HG03432 (cell line): ENCODE measurements around the gene PALLD.
"Not testable (repeated sequence)": the region's sequence is repeated elsewhere in the genome, so short reads cannot be mapped to it uniquely, and the experiment has no call there.

ENCODE experiments used
- ATAC-seq: cut with Tn5 transposase; IDR thresholded peaks from one replicate; pipeline ENCODE4 v1.9.1; 2021; ENCODE audit warnings: mild to moderate bottlenecking, moderate library complexity; ENCODE audit not compliant: unreplicated experiment

Gene PALLD

DNA sequence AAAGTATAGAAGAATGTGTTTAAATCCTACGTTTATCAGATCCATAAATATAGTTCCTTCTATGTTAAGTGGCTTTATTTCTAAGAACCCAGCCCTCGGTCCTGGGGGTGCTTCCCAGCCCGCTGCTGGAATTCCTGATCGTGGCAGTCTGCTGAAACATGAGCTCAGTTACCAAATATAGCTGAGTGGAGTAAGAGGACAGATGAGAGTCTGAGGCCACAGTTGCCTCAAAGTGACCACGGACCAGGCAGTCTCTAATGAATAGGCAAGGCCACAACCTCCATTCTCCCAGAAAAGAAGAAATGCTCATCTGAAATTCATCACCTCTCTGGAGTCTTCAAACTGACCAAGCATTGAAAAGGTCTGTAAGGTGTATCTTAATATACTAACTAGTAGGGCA is at the start of gene PALLD:
Gene PALLD (plus strand): TSS at position 219 of the 400 bp plus-strand sequence.
- ATAC-seq, result no peak

DNA sequence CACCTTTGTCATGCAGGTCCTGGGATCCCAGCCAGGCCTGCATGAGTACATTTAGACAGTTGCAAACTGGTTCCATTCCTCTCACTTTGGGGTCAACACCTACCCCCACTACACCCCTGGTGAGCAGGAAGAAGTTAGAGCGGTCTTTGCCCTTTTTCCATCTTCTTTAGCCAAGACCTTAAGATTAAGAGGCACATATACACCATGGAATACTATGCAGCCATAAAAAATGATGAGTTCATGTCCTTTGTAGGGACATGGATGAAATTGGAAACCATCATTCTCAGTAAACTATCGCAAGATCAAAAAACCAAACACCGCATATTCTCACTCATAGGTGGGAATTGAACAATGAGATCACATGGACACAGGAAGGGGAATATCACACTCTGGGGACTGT is 47.8 kb upstream of the PALLD start:
- not testable (repeated sequence) for ATAC-seq

DNA sequence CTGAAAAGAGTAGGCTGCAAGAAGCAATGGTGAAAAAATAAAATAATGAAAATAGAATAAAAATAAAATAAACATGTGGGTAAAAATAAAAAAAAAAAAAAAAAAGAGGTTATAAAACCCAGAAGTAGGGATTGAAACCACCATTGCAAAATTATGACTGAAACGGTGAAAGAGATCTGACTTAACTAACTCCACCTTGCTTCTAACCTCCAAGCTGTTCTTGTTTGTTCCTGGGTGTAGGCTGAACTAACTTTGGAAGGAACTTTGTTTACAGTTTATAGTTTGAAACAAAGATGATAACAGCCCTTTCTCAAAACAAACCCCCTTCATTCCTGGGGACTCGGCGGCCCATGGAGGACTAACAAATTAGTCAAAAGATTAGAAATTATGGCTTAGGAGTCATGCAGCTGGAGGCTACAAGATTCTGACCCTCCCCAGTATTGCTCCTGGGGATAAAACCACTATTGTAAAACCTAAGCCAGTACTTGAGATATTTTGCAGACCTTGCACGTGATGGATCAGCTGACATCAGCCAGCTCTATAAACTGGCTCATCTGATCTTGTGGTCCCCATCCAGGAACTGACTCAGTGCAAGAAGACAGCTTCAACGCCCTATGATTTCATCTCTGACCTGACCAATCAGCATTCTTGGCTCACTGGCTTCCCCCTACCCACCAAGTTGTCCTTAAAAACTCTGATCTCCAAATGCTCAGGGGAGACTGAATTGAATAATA is 47.0 kb upstream of the PALLD start:
- ATAC-seq, result no peak

DNA sequence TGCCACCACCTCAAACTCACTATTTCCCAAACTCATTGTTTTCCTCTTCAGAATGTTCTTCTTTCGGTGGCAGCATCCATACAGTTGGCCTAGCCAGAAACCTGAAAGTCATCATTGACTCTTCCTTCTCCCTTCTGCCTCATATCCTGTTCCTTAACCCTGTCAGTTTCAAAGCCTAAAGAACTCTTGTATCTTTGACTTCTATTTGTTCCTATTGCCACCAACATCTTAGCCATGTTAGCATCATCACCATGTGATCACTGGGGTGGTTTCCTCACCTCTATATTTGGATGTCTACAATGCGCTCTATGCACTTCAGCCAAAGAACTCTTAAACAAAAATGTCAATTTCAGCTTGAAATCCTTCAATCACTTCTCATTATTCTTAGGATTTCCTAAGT is 45.5 kb upstream of the PALLD start:
- peak; percentile 35 for ATAC-seq

DNA sequence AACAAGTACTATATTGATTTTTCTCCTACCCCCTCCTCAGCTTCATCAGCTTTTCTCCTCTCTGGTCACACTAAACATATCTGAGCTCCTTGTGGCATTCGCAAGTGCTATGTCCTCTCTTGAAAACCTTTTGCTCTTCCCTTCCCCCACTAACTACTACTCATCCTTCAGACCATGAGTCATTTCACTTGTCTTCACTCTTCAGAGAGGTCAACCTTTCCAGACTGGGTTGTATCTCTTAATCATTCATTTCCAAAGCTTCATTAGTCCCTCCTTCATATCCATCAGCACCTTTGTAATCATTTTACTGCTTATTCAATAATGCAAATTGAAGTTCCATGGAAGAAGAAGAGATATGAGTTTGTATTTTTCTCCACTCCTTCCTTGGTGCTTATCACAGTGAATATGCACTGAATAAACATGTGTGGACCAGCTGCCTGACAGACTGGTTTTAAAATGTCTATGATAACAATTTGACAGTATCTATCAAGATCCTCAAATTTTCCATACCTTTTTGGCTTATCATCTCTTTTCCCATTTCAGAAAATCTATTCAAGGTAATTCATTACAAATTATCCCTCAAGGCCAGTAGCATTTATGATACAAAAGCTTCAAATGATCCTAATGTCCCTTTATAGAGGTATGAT is 45.0 kb upstream of the PALLD start:
- ATAC-seq, result peak; percentile 96

DNA sequence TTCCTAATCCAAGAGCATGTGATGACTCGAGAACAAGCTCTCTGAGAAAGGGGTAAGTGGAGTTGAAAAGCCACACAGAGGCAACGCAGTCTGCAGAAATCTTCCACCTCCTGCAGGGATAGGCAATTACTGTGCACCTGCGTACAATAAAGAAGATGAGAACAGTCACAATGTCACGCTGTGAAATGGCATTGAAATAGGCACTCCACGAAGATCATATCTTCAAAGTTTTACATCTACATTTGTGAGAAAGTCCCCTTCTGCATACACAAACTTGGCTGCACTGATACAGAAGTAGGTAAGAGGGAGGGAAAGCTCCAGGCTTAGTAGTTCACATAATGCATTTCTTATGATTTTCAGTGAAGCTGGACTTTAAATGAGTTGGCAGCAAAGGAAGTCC is 43.7 kb upstream of the PALLD start:
- ATAC-seq, result no peak

DNA sequence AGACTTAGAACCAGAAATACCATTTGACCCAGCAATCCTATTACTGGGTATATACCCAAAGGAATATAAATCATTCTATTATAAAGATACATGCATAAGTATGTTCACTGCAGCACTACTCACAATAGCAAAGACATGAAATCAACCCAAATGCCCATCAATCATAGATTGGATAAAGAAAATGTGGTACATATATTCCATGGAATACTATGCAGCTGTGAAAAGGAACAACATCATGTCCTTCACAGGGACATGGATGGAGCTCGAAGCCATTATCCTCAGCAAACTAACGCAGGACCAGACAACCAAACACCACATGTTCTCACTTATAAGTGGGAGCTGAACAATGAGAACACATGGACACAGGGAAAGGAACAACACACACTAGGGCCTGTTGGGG is 38.6 kb upstream of the PALLD start:
- ATAC-seq, result not testable (repeated sequence)

DNA sequence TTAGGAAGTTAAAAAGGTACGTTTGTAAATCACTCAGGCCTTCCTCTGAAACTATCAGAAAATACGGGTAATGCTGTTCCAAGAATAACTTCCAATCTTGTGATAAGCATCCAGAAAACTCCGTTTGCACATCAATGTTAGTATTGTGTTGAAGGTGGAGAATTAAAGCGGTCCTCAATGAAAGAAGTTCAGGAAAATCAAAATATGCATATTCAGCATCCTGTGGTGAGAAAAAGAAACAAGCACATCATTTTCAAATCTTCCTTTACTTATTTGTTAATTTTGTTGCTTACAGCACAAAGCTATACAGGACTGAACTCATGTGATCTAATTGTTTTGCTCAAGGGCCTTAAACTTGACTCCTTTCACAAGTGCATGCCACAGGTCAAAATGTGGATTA is 35.0 kb upstream of the PALLD start:
- ATAC-seq, result no peak

DNA sequence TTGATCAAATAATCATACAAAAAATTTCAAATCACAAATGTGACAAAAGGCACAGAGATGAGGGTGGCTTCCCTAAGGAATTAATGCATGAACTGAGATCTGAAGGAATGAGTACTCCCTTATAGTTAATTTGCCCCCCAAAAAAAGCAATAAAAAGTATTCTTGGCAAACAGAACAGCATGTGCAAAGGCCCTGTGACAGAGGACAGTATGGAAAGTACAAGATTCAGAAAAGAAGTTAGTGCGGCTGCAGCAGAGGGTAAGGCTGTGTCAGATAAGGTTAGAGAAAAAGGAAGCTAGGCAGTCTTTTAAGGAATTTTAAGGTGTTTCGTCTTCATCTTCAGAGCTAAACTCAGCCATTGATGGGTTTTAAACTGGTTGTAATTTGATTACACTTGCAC is 23.9 kb upstream of the PALLD start:
- ATAC-seq, result no peak

DNA sequence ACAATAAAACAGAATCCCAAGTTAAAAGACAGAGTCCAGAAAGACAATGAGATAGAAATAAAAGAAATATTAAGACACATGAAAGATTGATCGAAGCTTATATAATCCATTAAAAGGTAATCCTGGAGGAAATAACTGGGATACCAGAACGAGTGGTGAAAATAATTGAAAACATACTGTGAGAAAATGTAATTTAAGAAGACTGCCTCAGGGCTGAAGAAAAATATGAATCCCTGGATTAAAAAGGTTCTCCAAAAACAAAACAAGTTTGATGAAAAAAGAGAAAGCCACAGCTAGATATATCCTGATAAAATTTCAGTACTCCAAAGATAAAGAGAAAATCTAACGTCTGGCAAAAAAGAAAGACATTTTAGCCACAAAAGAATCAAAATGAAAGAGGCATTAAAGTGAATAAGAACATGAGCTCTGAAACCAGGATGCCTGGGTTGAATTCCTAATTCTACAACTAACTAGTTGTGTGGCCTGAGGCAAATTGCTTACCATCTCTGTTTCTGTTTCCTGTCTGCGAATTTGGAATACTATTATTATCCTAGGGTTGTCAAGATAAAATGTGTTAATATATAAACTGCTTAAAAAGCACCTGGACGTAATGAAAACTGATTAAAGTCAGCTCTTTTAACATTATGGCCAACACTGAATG is 22.1 kb upstream of the PALLD start:
- ATAC-seq, result no peak

DNA sequence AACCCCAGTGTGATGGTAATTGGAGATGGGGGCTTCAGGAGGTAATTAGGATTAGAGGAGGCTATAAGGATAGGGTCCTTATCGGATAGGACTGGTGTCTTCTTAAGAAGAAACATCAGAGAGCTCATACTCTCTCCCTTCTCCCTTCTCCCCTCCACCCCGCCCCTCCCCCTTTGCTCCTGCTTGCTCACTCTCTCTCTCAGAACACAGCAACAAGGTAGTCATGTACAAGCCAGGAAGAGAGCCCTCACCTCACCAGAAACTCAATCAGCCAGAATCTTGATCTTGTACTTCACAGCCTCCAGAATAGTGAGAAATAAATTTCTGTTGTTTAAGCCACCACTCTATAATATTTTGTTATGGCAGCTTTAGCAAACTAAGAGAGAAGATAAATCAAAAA is 21.1 kb upstream of the PALLD start:
- ATAC-seq, result no peak

DNA sequence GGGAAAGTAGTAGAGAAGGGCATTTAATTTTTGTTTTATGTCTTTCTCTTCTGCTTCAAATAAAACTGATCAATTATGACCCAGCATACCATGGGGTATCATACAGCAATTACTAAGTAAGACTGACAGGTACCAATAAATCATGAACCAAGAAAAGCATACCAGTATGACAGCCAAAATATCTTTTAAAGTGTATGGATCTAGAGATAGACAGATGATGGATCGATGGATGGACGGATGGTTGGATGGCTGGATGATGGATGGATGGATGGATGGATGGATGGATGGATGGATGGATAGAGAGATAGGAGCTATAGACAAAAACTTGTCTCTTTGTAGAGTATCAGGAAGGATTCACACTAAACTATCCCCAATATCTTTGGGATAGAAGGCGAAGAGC is 18.0 kb upstream of the PALLD start:
- ATAC-seq, result no peak

DNA sequence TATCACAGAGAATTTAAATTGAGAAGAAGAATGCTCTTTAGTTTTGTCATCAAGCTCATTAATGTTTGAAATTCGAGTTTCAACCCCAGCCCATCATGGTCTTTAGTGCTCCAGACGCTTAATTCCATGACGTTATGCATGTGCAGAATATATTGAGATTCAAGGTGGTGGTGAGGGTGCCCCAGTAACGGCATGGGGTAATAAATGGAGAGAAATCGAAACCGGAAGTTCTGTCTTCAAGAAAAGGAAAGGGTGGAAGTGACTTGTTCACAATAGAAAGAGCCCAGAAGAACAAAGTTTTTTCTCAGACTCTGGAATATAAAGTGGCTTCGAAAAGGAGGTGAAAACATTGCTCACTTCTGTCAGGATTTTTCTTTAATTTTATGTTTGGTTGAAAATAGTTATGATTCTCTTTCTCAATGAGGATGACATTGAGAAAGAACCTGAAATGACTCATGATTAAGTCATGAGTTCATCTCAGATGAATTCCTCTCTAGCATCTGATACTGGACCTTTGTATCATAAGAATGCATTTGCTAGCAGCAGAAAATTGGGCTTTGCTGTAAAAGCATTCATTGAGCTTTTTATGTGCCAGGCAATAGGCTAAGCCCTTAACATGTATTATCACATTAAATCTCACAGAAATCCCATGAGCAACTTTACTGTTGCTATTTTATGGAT is 15.8 kb upstream of the PALLD start:
- ATAC-seq, result peak; percentile 37

DNA sequence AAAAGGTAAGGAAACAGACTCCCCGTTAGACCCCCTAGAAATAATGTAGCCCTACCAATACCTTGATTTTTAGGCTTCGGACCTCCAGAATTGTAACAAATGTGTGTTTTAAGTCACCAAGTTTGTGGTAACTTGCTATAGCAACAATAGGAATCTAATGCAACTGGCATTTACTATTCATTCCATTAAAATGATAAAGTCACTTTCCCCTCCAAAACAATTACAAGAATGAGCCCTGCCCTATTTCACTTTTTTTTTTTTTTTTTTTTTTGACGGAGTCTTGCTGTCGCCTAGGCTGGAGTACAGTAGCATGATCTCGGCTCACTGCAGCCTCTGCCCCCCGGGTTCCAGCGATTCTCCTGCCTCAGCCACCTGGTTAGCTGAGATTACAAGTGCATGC is 13.0 kb upstream of the PALLD start:
- no peak for ATAC-seq

DNA sequence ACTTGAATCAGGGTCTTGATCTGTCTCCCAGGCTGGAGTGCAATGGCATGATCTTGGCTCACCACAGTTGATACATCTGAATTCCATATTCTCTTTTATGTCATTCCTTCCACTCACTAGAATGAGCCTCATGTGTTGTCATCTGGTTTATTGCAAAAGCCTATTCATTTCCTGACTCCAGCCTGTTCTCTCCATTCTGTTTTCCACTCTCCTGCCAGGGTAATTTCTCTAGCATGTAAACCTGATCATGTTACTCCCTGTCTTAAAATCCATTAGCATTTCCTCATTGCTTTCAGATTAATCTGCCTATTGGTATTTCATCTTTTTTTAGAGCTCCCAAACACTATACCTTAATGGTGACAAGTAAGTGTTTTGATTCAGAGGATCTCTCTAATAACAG is 12.2 kb upstream of the PALLD start:
- no peak for ATAC-seq

DNA sequence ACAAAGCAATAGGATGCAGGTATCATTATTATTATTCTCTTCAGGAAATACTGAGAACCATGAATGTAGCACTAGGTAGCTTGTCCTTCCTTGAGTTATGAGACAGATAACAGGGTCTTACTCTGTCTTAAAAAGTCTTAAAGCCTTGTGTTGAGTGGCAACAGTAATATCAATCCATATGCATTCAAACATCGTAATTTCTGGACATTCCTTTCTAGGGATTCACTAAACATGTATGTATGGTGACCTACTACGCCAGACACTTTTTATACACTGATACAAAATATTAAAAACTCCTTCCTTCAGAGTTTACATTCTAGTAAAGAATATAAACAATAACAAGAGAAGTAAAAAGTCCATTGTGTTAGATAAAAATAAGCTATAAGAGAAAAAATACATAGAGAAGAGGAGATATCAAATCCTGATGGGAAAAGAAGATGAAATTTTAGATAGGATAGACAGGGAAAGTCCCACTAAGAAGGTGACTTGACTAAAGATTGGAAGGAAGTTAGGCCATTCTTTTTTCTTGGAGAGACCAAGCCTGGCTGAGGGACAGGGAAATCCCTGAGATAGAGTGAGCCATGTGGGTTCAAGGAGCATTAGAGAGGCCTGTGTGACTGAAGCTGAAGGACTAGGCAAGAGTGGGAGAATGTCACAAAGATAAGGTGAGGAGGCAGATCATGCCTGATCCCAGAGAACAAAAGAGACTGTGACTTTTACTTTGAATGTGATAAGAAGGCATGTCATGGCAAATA is 11.5 kb upstream of the PALLD start:
- ATAC-seq, result no peak

DNA sequence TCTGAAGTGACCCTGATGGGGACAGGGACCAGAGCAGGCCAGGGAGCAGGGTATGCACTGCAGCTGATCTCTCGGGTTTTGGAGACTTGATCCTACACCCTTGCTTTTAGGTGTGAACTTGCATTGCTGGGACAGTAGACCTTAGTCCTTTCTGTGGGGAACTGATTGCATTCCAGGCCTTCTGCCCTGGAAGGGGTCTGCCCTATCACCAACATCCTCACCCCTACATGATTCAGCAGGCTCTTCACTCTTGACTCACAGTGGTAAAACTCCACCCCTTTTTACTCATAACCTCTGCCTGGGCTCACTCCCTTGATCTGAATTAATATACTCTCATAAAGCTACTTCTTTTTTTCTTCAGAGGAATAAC is 10.0 kb upstream of the PALLD start:
- no peak for ATAC-seq

DNA sequence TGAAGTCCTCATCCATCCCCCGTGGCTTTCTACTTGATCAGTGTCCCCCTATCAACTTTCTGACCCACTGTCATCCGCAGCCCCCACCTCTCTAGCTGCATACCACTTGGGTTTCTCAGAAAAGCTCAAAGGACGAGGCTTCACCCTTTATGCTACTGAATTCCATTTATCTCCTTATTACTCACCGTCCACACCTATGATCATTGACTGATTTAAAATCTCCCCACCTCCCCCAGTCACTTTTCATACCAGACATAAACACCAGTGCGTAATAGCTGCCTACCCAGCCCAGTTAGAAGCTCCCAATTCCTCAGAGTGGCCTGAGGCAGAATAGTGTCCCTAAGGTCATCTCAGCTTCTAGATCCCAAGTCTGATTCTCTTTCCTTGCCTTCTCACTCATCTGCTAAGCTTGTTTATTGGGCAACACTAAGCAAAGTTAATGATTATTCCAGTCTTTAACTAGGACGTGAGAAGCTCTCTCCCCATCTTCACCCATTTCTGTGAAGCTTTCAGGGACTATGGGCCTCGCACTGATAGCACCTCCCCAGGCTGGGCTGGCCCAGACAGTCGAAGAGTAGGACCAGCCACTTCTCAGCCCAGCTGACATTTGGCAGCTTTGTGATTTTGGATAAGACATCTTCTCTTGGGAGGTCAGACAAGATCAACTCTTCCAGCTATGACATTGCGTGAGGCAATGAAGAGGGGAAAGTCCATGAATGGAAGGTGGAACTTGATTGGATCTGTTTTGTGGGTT is 9.4 kb upstream of the PALLD start:
- no peak for ATAC-seq

DNA sequence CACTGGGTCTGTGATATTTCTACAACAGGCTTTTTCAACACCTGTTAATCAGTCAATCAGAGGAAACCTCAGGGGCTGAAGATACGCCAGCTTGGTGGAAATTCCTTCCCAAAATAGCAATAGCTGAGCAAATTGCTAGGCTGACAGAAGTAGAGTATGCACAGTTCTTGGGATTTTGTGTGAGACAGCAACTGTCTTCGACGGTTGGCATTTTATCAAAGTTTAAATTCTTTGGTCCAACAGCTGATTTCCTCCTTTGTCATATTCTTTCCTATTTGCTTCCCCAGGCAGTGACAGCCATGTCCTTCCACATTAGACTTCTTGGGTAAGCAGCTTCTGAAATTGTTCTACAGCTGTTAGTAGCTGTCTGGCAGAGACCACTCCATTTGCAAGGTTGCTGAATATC is 8.0 kb upstream of the PALLD start:
- ATAC-seq, result no peak

DNA sequence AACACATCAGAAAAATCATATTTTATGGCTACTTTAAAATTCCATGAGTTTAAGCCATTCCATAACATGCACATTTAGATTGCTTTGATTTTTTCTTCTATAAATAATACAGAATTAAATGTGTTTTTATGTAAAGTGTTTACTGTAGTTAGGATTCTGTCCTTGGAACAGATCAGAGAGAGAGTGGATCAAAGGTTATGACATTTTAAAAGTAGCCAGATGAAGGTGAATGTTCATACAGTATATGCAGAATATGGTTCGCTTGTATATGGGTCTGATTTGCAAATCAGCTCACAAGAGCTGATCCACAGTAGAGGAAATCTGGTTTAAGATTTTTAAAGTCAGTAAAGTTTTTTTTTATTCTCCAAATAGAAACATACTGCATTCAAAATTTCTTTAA is 7.2 kb upstream of the PALLD start:
- ATAC-seq, result no peak
